ENCODE data around the gene STRBP.

STRBP gene

GRCh38 chr9:123132696-123133095 is 135.7 kb downstream of the STRBP start:
- DNase-seq (ENCODE audit: low read depth, low spot score), result no peak
- no peak overlapping the region for H3K4me3 ChIP-seq (ENCODE audit: low read depth, low read length)
- CTCF ChIA-PET, result interaction anchor here (0.8 kb wide), 1 partner anchor 11 kb away, joined by 3 read pairs; no protein-coding TSS in a partner anchor
- TF ChIP-seq, protein P1, sequence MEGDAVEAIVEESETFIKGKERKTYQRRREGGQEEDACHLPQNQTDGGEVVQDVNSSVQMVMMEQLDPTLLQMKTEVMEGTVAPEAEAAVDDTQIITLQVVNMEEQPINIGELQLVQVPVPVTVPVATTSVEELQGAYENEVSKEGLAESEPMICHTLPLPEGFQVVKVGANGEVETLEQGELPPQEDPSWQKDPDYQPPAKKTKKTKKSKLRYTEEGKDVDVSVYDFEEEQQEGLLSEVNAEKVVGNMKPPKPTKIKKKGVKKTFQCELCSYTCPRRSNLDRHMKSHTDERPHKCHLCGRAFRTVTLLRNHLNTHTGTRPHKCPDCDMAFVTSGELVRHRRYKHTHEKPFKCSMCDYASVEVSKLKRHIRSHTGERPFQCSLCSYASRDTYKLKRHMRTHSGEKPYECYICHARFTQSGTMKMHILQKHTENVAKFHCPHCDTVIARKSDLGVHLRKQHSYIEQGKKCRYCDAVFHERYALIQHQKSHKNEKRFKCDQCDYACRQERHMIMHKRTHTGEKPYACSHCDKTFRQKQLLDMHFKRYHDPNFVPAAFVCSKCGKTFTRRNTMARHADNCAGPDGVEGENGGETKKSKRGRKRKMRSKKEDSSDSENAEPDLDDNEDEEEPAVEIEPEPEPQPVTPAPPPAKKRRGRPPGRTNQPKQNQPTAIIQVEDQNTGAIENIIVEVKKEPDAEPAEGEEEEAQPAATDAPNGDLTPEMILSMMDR (IDR thresholded peaks at IDR 0.05; ENCODE audit: insufficient read depth, low read length, missing control alignments), result no peak
- POLR2A ChIA-PET, result interaction anchor here (0.6 kb wide), 1 partner anchor 11 kb away, joined by 4 read pairs; no protein-coding TSS in a partner anchor

GRCh38 chr9:123131993-123132392 is 136.4 kb downstream of the STRBP start:
- TF ChIP-seq, protein P1 (IDR thresholded peaks at IDR 0.05; ENCODE audit: insufficient read depth, low read length, missing control alignments), result no peak
- POLR2A ChIA-PET, result no interaction called here
- CTCF ChIA-PET, result interaction anchor here (0.8 kb wide), 1 partner anchor 10 kb away, joined by 3 read pairs; no protein-coding TSS in a partner anchor
- no peak overlapping the region for H3K4me3 ChIP-seq (ENCODE audit: low read depth, low read length)
- DNase-seq (ENCODE audit: low read depth, low spot score), result no peak

DNA sequence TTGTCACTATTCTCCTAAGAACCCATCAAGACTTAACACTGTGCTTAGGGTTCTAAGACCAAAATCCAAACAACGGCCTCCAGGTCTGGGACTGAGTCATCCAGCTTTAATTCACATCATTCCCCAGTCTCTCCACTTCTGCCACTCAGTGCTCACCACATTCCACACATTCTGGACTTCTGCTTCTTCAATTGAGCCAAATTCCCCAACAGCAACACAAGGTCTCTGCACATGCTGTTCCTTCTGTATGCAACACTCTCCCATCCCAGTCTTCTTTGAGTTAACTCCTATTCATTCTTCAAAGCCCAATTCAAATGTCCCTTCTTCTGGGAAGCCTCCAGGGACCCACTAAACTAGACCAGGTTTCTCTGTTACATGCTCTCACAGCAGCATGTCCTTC is 137.1 kb downstream of the STRBP start:
- POLR2A ChIA-PET, result no interaction called here
- H3K4me3 ChIP-seq (ENCODE audit: low read depth, low read length), result no peak overlapping the region
- CTCF ChIA-PET, result no interaction called here
- TF ChIP-seq, protein P1 (IDR thresholded peaks at IDR 0.05; ENCODE audit: insufficient read depth, low read length, missing control alignments), result no peak
- peak; percentile 37 for DNase-seq (ENCODE audit: low read depth, low spot score)

DNA sequence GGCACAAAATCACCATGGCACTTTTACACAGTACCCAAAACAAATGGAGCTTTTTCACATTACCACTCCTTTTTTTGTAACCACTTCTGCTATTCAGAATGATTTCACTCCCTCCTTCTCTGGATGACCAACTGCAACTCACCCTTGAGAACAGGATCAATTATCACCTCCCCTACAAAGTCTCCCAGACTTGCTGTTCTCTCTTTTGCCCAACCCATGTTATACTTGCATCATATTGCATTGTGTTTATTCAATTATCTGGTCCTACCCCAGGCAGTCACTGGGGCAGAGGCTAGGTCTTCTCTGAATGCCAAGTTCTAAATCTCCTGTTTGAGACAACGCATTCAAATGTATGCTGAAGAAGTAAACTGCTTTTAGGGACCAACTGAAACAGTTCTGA is 139.0 kb downstream of the STRBP start:
- TF ChIP-seq, protein P1 (IDR thresholded peaks at IDR 0.05; ENCODE audit: insufficient read depth, low read length, missing control alignments), result no peak
- ChIA-PET CTCF (interaction anchor here (2.3 kb wide), 1 partner anchor 9 kb away, joined by 7 read pairs; no protein-coding TSS in a partner anchor), POLR2A (no interaction called here)
- DNase-seq (ENCODE audit: low read depth, low spot score), result no peak
- H3K4me3 ChIP-seq (ENCODE audit: low read depth, low read length), result no peak overlapping the region

- no peak overlapping the region for H3K4me3 ChIP-seq (ENCODE audit: low read depth, low read length)
- ChIA-PET POLR2A (no interaction called here), CTCF (interaction anchor here (2.3 kb wide), 1 partner anchor 8 kb away, joined by 7 read pairs; no protein-coding TSS in a partner anchor)
- no peak for DNase-seq (ENCODE audit: low read depth, low spot score)
- TF ChIP-seq, protein P1 (IDR thresholded peaks at IDR 0.05; ENCODE audit: insufficient read depth, low read length, missing control alignments), result no peak
Measured at GRCh38 chr9:123128591-123128990, 139.8 kb downstream of the STRBP start.

DNA sequence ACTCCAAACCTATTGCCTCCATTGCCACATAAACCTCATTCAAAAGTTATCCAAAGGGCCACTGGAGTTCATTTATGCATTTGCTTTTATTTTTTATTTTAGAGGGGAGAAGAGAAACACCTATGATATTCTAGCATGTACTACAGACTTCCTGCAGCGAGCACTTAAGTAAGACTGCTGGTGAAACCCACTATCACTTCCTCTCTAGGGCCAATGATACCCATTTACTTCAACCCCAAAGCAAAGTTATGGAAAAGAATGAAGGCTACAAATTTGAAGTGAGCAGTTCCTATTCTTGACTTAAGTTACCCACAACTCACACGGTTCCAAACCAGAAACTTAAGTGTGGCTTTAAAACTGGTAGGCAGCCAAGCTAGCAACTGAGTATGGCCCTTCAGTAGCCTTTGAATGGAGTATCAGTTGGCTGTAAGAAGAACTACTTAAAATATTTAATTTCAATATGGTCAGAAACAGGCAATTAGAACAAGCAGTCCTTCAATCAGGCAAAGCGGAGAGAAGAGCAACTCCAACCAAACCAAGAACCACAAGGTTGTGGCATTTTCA is 140.8 kb downstream of the STRBP start:
- no peak overlapping the region for H3K4me3 ChIP-seq (ENCODE audit: low read depth, low read length)
- no peak for DNase-seq (ENCODE audit: low read depth, low spot score)
- TF ChIP-seq, protein P1 (IDR thresholded peaks at IDR 0.05; ENCODE audit: insufficient read depth, low read length, missing control alignments), result no peak
- ChIA-PET CTCF (no interaction called here), POLR2A (no interaction called here)

Measured in AG04449 (cell line).